ENCODE data around the gene NUDT6.
"Not testable (repeated sequence)": the region's sequence is repeated elsewhere in the genome, so short reads cannot be mapped to it uniquely, and the experiment has no call there.

Gene NUDT6

GRCh38 chr4:122946142-122946541, 23.7 kb upstream of the NUDT6 start:
- in situ Hi-C loops (cut with HindIII; ENCODE audit: low pct_unique_long_range_greater_than_20kb, low sequenced_read_pairs): no loop called here
- no peak for TF ChIP-seq JUND (IDR thresholded peaks at IDR 0.05; ENCODE audit: low read depth)
- no peak for DNase-seq (ENCODE audit: low read depth in 1 of 2, low spot score in 1 of 2)

GRCh38 chr4:122945136-122945535, 22.7 kb upstream of the NUDT6 start:
- DNase-seq (ENCODE audit: low read depth in 1 of 2, low spot score in 1 of 2); in situ Hi-C loops (cut with HindIII; ENCODE audit: low pct_unique_long_range_greater_than_20kb, low sequenced_read_pairs): not testable (repeated sequence)

GRCh38 chr4:122932763-122933162, 10.4 kb upstream of the NUDT6 start:
- TF ChIP-seq JUND (IDR thresholded peaks at IDR 0.05; ENCODE audit: low read depth): no peak
- DNase-seq (ENCODE audit: low read depth in 1 of 2, low spot score in 1 of 2): no peak
- in situ Hi-C loops (cut with HindIII; ENCODE audit: low pct_unique_long_range_greater_than_20kb, low sequenced_read_pairs): no loop called here

- TF ChIP-seq JUND (IDR thresholded peaks at IDR 0.05; ENCODE audit: low read depth): no peak
- in situ Hi-C loops (cut with HindIII; ENCODE audit: low pct_unique_long_range_greater_than_20kb, low sequenced_read_pairs): no loop called here
Measured at GRCh38 chr4:122930862-122931261, 8.5 kb upstream of the NUDT6 start.

GRCh38 chr4:122928930-122929329, 6.5 kb upstream of the NUDT6 start:
- TF ChIP-seq JUND (IDR thresholded peaks at IDR 0.05; ENCODE audit: low read depth): no peak
- DNase-seq (ENCODE audit: low read depth in 1 of 2, low spot score in 1 of 2): no peak
- in situ Hi-C loops (cut with HindIII; ENCODE audit: low pct_unique_long_range_greater_than_20kb, low sequenced_read_pairs): no loop called here

More at GRCh38 chr4:122930862-122931261, 8.5 kb upstream of the NUDT6 start:
- DNase-seq (ENCODE audit: low read depth in 1 of 2, low spot score in 1 of 2): no peak

GRCh38 chr4:122922877-122923511, 597 bp upstream of the NUDT6 start:
- DNase-seq (ENCODE audit: low read depth in 1 of 2, low spot score in 1 of 2): peak; percentile 62 to 80
- in situ Hi-C loops (cut with HindIII; ENCODE audit: low pct_unique_long_range_greater_than_20kb, low sequenced_read_pairs): no loop called here
- TF ChIP-seq JUND (IDR thresholded peaks at IDR 0.05; ENCODE audit: low read depth): no peak

GRCh38 chr4:122921300-122921699, 1.1 kb downstream of the NUDT6 start:
- in situ Hi-C loops (cut with HindIII; ENCODE audit: low pct_unique_long_range_greater_than_20kb, low sequenced_read_pairs): no loop called here
- no peak for DNase-seq (ENCODE audit: low read depth in 1 of 2, low spot score in 1 of 2)
- TF ChIP-seq JUND (IDR thresholded peaks at IDR 0.05; ENCODE audit: low read depth): no peak

GRCh38 chr4:122920473-122920872, 1.9 kb downstream of the NUDT6 start:
- TF ChIP-seq JUND (IDR thresholded peaks at IDR 0.05; ENCODE audit: low read depth): no peak
- no peak for DNase-seq (ENCODE audit: low read depth in 1 of 2, low spot score in 1 of 2)
- in situ Hi-C loops (cut with HindIII; ENCODE audit: low pct_unique_long_range_greater_than_20kb, low sequenced_read_pairs): no loop called here

GRCh38 chr4:122917731-122918130, 4.7 kb downstream of the NUDT6 start:
- TF ChIP-seq JUND (IDR thresholded peaks at IDR 0.05; ENCODE audit: low read depth): no peak
- in situ Hi-C loops (cut with HindIII; ENCODE audit: low pct_unique_long_range_greater_than_20kb, low sequenced_read_pairs): no loop called here
- no peak for DNase-seq (ENCODE audit: low read depth in 1 of 2, low spot score in 1 of 2)

- in situ Hi-C loops (cut with HindIII; ENCODE audit: low pct_unique_long_range_greater_than_20kb, low sequenced_read_pairs): no loop called here
- DNase-seq (ENCODE audit: low read depth in 1 of 2, low spot score in 1 of 2): no peak
- no peak for TF ChIP-seq JUND (IDR thresholded peaks at IDR 0.05; ENCODE audit: low read depth)
Measured at GRCh38 chr4:122914938-122915337, 7.5 kb downstream of the NUDT6 start.

GRCh38 chr4:122914292-122914904, 8.0 kb downstream of the NUDT6 start:
- TF ChIP-seq JUND (IDR thresholded peaks at IDR 0.05; ENCODE audit: low read depth): no peak
- DNase-seq (ENCODE audit: low read depth in 1 of 2, low spot score in 1 of 2): peak in 1 of 2 experiments; percentile 65
- in situ Hi-C loops (cut with HindIII; ENCODE audit: low pct_unique_long_range_greater_than_20kb, low sequenced_read_pairs): no loop called here

GRCh38 chr4:122912810-122913575, 9.4 kb downstream of the NUDT6 start:
- in situ Hi-C loops (cut with HindIII; ENCODE audit: low pct_unique_long_range_greater_than_20kb, low sequenced_read_pairs): no loop called here
- no peak for TF ChIP-seq JUND (IDR thresholded peaks at IDR 0.05; ENCODE audit: low read depth)
- no peak for DNase-seq (ENCODE audit: low read depth in 1 of 2, low spot score in 1 of 2)

GRCh38 chr4:122911588-122911987, 10.8 kb downstream of the NUDT6 start:
- in situ Hi-C loops (cut with HindIII; ENCODE audit: low pct_unique_long_range_greater_than_20kb, low sequenced_read_pairs): no loop called here
- TF ChIP-seq JUND (IDR thresholded peaks at IDR 0.05; ENCODE audit: low read depth): no peak

More at GRCh38 chr4:122911588-122911987, 10.8 kb downstream of the NUDT6 start:
- no peak for DNase-seq (ENCODE audit: low read depth in 1 of 2, low spot score in 1 of 2)
